PC-9 (cell line): ENCODE results near the gene ADGRL1. TPM values are rescaled to one million over a fixed set of nuclear protein-coding genes. Genes with fewer than 3 reads are reported as not detected.

ENCODE experiments used
- BruUV-seq: library from RNA; stranded (reverse); fragments of 400-500 nt; replicated peaks from 2 replicates; lab custom pipeline; 2021; lab: Mats Ljungman, UMichigan
- CTCF ChIA-PET: fragments of 300-600 bp; sonication (Branson Sonifier 250); formaldehyde crosslinking; loops from one replicate; lab custom pipeline; 2022; ENCODE audit warnings: antibody characterized with exemption; lab: Charles Lee
- POLR2A ChIA-PET: fragments of 300-600 bp; sonication (Branson Sonifier 250); formaldehyde crosslinking; loops from one replicate; lab custom pipeline; 2022; ENCODE audit warnings: antibody characterized with exemption; ENCODE audit not compliant: unreplicated experiment; lab: Charles Lee
- DNase-seq, 2 experiments: peaks; one replicate each; pipeline versions ENCODE4 v3.0.0 to v3.0.0-alpha.2; 2015 to 2022; ENCODE audit warnings: mixed read lengths in 1 of 2
- H2AFZ ChIP-seq: fragments of 200-600 bp; sonication (generic); 2 replicates; pipeline ENCODE4 v1.8.1; 2017; ENCODE audit warnings: antibody characterized with exemption
- H3F3A ChIP-seq: fragments of 200-600 bp; sonication (generic); 2 replicates; pipeline ENCODE4 v1.8.1; 2017; ENCODE audit warnings: antibody characterized with exemption, mild to moderate bottlenecking, low read depth; ENCODE audit not compliant: insufficient read depth
- H3K27ac ChIP-seq: fragments of 200-600 bp; sonication (generic); 2 replicates; pipeline ENCODE4 v1.6.1; 2016; ENCODE audit warnings: mixed run types
- H3K27me3 ChIP-seq: fragments of 200-600 bp; sonication (generic); 2 replicates; pipeline ENCODE4 v1.6.1; 2016; ENCODE audit warnings: low read depth, mixed run types; ENCODE audit not compliant: insufficient read depth
- H3K36me3 ChIP-seq: fragments of 200-600 bp; sonication (generic); 2 replicates; pipeline ENCODE4 v1.6.1; 2016; ENCODE audit warnings: low read depth, mixed run types
- H3K4me1 ChIP-seq: fragments of 200-600 bp; sonication (generic); replicated peaks from 2 replicates; pipeline ENCODE4 v1.6.1; 2016; ENCODE audit warnings: mixed run types; ENCODE audit not compliant: insufficient read depth
- H3K4me2 ChIP-seq: fragments of 200-600 bp; sonication (generic); 2 replicates; pipeline ENCODE4 v1.6.1; 2017; ENCODE audit warnings: mixed run types
- H3K4me3 ChIP-seq: fragments of 200-600 bp; sonication (generic); 2 replicates; pipeline ENCODE4 v1.6.1; 2016; ENCODE audit warnings: mixed run types
- H3K79me2 ChIP-seq: fragments of 200-600 bp; sonication (generic); 2 replicates; pipeline ENCODE4 v1.6.1; 2017; ENCODE audit warnings: low read depth, mixed run types
- H3K9me2 ChIP-seq: fragments of 200-600 bp; sonication (generic); 2 replicates; pipeline ENCODE4 v1.8.1; 2017; ENCODE audit warnings: mild to moderate bottlenecking; ENCODE audit not compliant: insufficient read depth
- H3K9me3 ChIP-seq: fragments of 200-600 bp; sonication (generic); 2 replicates; pipeline ENCODE4 v1.8.1; 2016; ENCODE audit warnings: low read depth; ENCODE audit not compliant: insufficient read depth
- H4K20me1 ChIP-seq: fragments of 200-600 bp; sonication (generic); 2 replicates; pipeline ENCODE4 v1.8.1; 2017; ENCODE audit not compliant: insufficient read depth
- EZH2 ChIP-seq: fragments of 200-600 bp; sonication (generic); IDR thresholded peaks from 2 replicates; pipeline ENCODE4 v1.8.0; 2017; ENCODE audit warnings: antibody characterized with exemption, low read depth
- intact Hi-C: fragments of 100-400 bp; cut with micrococcal nuclease; formaldehyde crosslinking; loops from one replicate; pipeline ENCODE4 v1.10.0; 2022; ENCODE audit not compliant: unreplicated experiment
- total RNA-seq: library from RNA; stranded (reverse); gene quantifications from 2 replicates; pipeline ENCODE4 v1.2.3, GENCODE V29; 2021
- TF ChIP-seq, protein P1 (sequence below): fragments of 200-600 bp; sonication (generic); conservative IDR thresholded peaks from 2 replicates; pipeline ENCODE4 v1.6.1; 2017; ENCODE audit warnings: mixed run types, antibody characterized with exemption, mild to moderate bottlenecking, moderate library complexity

The ADGRL1 gene
- total RNA-seq, 1 experiment from 2014 or later: 31.5 TPM

DNA sequence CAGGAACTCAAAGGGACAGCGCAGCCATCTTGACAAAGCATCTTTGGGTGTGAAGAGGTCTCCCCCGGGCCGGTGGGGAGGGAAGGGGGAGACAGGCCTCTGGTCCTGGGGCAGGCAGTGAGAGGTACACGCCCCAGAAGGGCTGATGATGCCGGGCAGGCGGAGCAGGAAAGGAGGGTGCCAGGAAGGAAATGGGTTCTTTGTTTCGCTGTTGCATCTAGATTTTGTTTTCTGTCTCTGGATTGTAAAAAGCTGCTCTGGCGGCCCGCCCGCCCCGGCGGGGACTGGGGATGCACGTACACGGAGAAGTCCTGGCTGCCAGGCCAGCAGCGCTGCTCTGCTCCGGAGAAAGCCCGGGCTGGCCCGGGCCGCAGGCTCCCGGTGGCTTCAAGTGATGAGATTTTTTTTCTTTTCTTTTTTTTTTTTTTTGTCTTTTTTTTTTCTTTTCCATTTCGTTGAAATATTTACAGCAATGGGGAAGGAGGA, 56.4 kb downstream of the ADGRL1 start:
- TSS peak; percentile 25 for BruUV-seq
- intact Hi-C loops: no loop called here
- Histone ChIP-seq H3F3A (peaks cover under 1% of the 10 kb centered on the region; the same call in 1 of the 2 replicates), H3K27me3 (no peaks in the 10 kb centered on the region), H3K9me3 (no peaks in the 10 kb centered on the region), H3K4me1 (no peaks in the 10 kb centered on the region), H3K36me3 (no peaks in the 10 kb centered on the region), H3K27ac (no peak overlapping the region), H3K79me2 (no peaks in the 10 kb centered on the region), H2AFZ (no peak overlapping the region), H3K4me3 (no peak overlapping the region), H4K20me1 (no peaks in the 10 kb centered on the region), H3K4me2 (no peak overlapping the region), H3K9me2 (no peaks in the 10 kb centered on the region)
- no peak for DNase-seq
- ChIA-PET POLR2A (no interaction called here), CTCF (no interaction called here)
- TF ChIP-seq, protein P1, sequence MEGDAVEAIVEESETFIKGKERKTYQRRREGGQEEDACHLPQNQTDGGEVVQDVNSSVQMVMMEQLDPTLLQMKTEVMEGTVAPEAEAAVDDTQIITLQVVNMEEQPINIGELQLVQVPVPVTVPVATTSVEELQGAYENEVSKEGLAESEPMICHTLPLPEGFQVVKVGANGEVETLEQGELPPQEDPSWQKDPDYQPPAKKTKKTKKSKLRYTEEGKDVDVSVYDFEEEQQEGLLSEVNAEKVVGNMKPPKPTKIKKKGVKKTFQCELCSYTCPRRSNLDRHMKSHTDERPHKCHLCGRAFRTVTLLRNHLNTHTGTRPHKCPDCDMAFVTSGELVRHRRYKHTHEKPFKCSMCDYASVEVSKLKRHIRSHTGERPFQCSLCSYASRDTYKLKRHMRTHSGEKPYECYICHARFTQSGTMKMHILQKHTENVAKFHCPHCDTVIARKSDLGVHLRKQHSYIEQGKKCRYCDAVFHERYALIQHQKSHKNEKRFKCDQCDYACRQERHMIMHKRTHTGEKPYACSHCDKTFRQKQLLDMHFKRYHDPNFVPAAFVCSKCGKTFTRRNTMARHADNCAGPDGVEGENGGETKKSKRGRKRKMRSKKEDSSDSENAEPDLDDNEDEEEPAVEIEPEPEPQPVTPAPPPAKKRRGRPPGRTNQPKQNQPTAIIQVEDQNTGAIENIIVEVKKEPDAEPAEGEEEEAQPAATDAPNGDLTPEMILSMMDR: no peak

DNA sequence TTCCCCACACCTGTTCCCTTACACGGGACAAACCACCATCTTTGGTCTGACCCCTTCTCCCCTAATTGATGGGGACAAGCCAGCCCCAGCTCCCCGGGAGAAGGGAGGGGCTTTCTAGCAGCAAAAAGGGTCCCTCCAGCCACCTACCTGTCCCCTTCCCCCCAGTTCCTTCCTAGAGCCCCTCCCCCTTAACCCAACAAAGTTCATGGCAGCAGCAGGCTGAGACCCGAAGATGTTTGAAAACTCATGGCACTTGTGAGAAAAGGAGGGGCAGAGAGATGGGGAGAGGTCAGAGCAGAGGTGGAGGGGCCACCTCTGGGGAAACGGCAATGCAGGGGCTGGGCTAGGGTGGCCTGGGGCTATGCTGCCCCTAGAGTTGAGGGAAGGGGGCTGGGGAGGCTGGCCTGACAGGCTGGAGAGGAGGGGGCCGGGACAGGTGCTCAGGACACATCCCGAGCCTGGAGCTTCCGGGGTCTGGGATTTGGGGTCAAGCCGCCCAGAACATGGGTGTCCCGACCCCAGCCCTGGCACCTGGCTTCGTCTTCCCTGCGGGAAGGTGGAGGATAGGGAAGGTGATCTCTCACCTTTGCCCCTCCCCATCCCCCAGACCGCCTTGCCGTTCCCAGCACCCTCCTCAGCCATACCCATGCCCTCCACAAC, 57.1 kb downstream of the ADGRL1 start:
- H3K27me3 ChIP-seq: no peaks in the 10 kb centered on the region
- no TSS peak for BruUV-seq
- H3K4me2 ChIP-seq: no peak overlapping the region
- no peak overlapping the region for H3K27ac ChIP-seq
- no peak for DNase-seq
- H3K4me1 ChIP-seq: no peaks in the 10 kb centered on the region
- H2AFZ ChIP-seq: no peak overlapping the region
- no peaks in the 10 kb centered on the region for H3K79me2 ChIP-seq
- H3K36me3 ChIP-seq: no peaks in the 10 kb centered on the region
- ChIA-PET CTCF (interaction anchor here (1.1 kb wide), 1 partner anchor 319 kb away, joined by 4 read pairs; no protein-coding TSS in a partner anchor), POLR2A (interaction anchor here (0.5 to 0.6 kb wide), 2 partner anchors 212 to 542 kb away, joined by 4 to 5 read pairs; no protein-coding TSS in a partner anchor)
- TF ChIP-seq EZH2: no peak
- TF ChIP-seq, protein P1: no peak
- H3K4me3 ChIP-seq: no peak overlapping the region
- intact Hi-C loops: no loop called here
- H3K9me3 ChIP-seq: no peaks in the 10 kb centered on the region
- H3K9me2 ChIP-seq: no peaks in the 10 kb centered on the region
- no peaks in the 10 kb centered on the region for H4K20me1 ChIP-seq
- no peaks in the 10 kb centered on the region for H3F3A ChIP-seq

DNA sequence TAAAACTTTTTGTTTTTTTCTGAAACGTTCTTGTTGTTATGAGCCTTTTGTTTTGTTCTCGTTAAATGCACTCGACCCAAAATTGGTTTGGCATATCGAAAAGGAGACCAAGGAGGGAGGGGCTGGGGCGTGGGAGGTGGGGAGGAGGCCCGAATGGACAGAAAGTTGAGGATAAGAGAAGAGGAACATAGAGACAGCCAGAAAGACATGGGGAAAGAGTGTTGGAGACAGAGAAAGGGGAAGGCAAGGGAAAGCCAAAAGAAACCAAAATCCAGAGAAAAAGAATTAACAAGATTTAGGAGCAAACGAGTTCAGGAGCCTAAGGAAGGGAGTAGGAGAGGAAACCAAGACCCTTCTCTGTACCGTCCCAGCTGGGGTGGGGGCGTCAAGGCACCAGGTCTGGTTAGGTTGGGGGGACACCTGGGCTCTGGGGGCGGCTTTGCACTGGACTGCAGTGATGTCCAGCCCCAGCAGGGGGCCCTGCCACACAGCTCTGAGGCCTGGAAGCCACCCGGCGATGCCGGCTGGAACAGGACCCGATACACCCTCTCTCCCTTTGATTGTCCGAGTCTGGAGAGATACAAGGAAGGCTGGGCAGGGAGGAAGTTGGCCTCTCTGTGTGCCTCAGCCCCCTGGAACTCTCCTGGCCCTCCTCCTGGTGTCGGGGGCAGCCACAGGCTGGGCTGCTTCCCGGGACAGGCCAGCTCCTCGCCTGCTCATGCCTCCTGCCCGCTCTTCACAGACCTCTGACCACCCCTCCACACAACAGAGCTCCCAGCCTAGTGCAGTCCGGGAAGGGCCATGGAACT, 58.0 kb downstream of the ADGRL1 start:
- intact Hi-C loops: no loop called here
- CTCF ChIA-PET: interaction anchor here (1.1 kb wide), 1 partner anchor 320 kb away, joined by 4 read pairs; no protein-coding TSS in a partner anchor
- H2AFZ ChIP-seq: no peak overlapping the region
- TF ChIP-seq, protein P1: peak; percentile 83
- no peak for TF ChIP-seq EZH2
- H3K4me3 ChIP-seq: no peak overlapping the region
- no peaks in the 10 kb centered on the region for H3K79me2 ChIP-seq
- H3K4me2 ChIP-seq: no peak overlapping the region
- no peaks in the 10 kb centered on the region for H3K9me2 ChIP-seq
- BruUV-seq: no TSS peak
- DNase-seq: peak in 1 of 2 experiments; percentile 64
- no peaks in the 10 kb centered on the region for H4K20me1 ChIP-seq
- no peaks in the 10 kb centered on the region for H3K27me3 ChIP-seq
- POLR2A ChIA-PET: interaction anchor here (0.5 to 0.6 kb wide), 2 partner anchors 213 to 543 kb away, joined by 4 to 5 read pairs; no protein-coding TSS in a partner anchor
- H3K4me1 ChIP-seq: no peaks in the 10 kb centered on the region
- no peak overlapping the region for H3K27ac ChIP-seq
- no peaks in the 10 kb centered on the region for H3F3A ChIP-seq
- no peaks in the 10 kb centered on the region for H3K36me3 ChIP-seq
- H3K9me3 ChIP-seq: no peaks in the 10 kb centered on the region
